Gastroesophageal sphincter (tissue), 3 donors: Measurements from ENCODE around the gene RITA1.

Experiments
- EP300 ChIP-seq: sonication (generic); formaldehyde crosslinking; IDR thresholded peaks from one replicate; pipeline ENCODE4 v1.6.1; 2017; ENCODE audit warnings: antibody characterized with exemption, mild to moderate bottlenecking
- POLR2A ChIP-seq, 2 donors: fragments of 450-650 bp; IDR thresholded peaks; one replicate each; pipeline ENCODE4 v1.6.1; 2017; ENCODE audit warnings: antibody characterized with exemption in 2 of 2, mild to moderate bottlenecking in 2 of 2, moderate library complexity in 1 of 2
- TF ChIP-seq, protein P1 (sequence below), 4 experiments: fragments of 200-600 bp in 2 of 4; fragments of 450-650 bp in 2 of 4; sonication (generic) in 1 of 4; IDR thresholded peaks; one replicate each; pipeline ENCODE4 v1.5.1; 2017 to 2019; ENCODE audit warnings: antibody characterized with exemption in 4 of 4, mild to moderate bottlenecking in 2 of 4, moderate library complexity in 2 of 4

DNA sequence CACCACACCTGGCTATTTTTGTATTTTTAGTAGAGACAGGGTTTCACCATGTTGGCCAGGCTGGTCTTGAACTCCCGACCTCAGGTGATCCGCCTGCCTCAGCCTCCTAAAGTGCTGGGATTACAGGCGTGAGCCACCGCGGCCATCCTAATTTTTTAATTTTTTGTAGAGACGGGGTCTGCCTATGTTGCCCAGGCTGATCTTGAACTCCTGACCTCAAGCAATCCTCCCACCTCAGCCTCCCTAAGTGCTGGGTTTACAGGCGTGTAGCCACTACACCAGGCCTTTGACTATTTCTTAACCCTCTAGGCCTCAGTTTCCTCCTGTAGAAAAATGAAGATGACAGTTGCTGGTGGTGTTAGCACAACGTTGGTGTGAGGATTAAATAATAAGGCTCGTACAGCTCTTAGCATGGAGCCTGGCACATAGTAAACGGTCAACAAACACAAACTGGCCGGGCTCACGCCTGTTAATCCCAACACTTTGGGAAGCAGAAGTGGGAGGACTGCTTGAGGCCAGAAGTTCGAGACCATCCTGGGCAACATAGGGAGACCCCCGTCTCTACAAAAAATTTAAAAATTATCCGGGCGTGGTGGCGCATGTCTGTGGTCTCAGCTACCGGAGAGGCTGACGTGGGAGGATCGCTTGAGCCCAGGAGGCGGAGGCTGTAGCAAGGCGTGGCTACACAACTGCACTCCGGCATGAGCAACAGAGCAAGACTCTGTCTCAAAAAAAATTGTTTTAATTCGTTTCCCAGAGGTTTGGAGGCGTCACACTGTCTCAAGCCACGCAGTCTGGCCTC, 1.2 kb upstream of the RITA1 start:
- TF ChIP-seq POLR2A (IDR thresholded peaks at IDR 0.05) = no peak
- TF ChIP-seq, protein P1, sequence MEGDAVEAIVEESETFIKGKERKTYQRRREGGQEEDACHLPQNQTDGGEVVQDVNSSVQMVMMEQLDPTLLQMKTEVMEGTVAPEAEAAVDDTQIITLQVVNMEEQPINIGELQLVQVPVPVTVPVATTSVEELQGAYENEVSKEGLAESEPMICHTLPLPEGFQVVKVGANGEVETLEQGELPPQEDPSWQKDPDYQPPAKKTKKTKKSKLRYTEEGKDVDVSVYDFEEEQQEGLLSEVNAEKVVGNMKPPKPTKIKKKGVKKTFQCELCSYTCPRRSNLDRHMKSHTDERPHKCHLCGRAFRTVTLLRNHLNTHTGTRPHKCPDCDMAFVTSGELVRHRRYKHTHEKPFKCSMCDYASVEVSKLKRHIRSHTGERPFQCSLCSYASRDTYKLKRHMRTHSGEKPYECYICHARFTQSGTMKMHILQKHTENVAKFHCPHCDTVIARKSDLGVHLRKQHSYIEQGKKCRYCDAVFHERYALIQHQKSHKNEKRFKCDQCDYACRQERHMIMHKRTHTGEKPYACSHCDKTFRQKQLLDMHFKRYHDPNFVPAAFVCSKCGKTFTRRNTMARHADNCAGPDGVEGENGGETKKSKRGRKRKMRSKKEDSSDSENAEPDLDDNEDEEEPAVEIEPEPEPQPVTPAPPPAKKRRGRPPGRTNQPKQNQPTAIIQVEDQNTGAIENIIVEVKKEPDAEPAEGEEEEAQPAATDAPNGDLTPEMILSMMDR (IDR thresholded peaks at IDR 0.05) = no peak
- TF ChIP-seq EP300 = no peak
